ENCODE measurements around the gene HOXD10.

HOXD10 gene

DNA sequence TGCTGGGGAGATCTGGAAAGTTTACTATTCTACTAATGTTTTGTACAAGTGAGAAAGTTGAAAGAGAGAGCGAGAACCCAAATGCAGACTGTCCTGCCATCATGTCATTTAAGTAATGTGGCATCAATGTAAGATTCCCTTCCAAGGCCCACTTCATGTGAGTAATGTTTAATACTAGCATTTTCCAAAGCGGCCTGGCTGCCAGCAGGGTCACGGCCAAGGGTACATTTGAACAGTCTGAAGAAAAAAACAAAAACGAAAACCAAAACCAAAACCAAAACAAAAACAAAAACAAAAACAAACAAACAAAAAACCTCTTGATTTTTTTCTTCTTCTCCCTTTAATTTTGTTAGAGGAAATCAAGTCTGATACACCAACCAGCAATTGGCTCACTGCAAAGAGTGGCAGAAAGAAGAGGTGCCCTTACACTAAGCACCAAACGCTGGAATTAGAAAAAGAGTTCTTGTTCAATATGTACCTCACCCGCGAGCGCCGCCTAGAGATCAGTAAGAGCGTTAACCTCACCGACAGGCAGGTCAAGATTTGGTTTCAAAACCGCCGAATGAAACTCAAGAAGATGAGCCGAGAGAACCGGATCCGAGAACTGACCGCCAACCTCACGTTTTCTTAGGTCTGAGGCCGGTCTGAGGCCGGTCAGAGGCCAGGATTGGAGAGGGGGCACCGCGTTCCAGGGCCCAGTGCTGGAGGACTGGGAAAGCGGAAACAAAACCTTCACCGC, 2.2 kb downstream of the HOXD10 start:
- peak overlapping the region; percentile 20 for H3K4me3 Mint-ChIP-seq
- H3K27ac Mint-ChIP-seq: no peak overlapping the region
- H3K4me1 Mint-ChIP-seq: peaks cover 15% of the 10 kb centered on the region
- peaks cover 9% of the 10 kb centered on the region for H3K36me3 Mint-ChIP-seq
- H3K9me3 Mint-ChIP-seq: no peaks in the 10 kb centered on the region
- ATAC-seq: no peak
- no peak for DNase-seq (ENCODE audit: low spot score in 2 of 2)

DNA sequence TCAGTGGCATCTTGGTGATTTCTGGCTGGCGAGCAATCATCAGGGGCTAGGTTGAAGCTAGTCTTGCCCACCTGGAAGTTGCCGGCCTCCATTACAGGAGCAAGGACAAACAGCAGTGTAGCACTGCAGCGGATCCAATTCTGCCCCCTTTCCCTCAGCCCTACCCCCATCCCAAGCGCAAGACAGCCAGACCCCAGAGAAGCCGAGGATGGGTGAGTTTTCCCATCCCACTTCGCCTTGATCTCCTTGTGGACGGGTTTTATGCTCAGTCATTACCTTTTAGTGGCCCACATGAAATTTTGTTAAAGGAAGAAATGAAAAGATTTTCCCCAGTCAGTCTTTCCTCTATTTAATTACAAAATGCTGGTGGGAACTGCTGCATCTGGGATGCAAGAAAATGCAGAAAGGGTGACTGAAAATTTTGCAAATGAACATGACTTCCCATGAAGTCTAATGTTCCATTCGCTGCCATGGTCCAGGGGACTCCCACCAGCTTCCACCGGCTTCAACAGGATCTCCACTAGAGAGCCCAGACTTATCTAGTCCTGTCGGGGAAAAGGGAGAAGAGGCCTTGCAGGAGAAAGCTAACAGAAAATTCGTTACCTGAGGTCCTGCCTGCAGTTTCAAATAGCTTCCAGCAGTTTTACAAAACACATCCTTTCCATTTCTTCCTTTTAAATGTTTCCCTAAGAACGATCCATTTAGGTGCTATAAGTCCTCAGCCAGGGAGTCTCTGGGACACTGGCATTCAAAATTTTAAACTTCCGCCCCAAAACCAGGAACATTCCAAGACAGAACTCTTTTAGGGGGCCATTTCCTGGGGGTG, 4.0 kb downstream of the HOXD10 start:
- peaks cover 19% of the 10 kb centered on the region for H3K4me1 Mint-ChIP-seq
- DNase-seq (ENCODE audit: low spot score in 2 of 2) (no peak), ATAC-seq (no peak)
- H3K9me3 Mint-ChIP-seq: no peaks in the 10 kb centered on the region
- H3K27ac Mint-ChIP-seq: no peak overlapping the region
- H3K36me3 Mint-ChIP-seq: peaks cover 9% of the 10 kb centered on the region
- H3K4me3 Mint-ChIP-seq: no peak overlapping the region

- Mint-ChIP-seq H3K36me3 (peaks cover 9% of the 10 kb centered on the region), H3K4me1 (peaks cover 19% of the 10 kb centered on the region), H3K9me3 (no peaks in the 10 kb centered on the region), H3K27ac (no peak overlapping the region), H3K4me3 (no peak overlapping the region)
- ATAC-seq: no peak
- DNase-seq (ENCODE audit: low spot score in 2 of 2): no peak
Measured at GRCh38 chr2:176121190-176122051, 4.8 kb downstream of the HOXD10 start.

- no peak overlapping the region for H3K27ac Mint-ChIP-seq
- peaks cover 19% of the 10 kb centered on the region for H3K4me1 Mint-ChIP-seq
- ATAC-seq (no peak), DNase-seq (ENCODE audit: low spot score in 2 of 2) (no peak)
- H3K4me3 Mint-ChIP-seq: no peak overlapping the region
- H3K9me3 Mint-ChIP-seq: no peaks in the 10 kb centered on the region
- H3K36me3 Mint-ChIP-seq: peaks cover 9% of the 10 kb centered on the region
Measured at GRCh38 chr2:176122052-176122682, 5.6 kb downstream of the HOXD10 start.

DNA sequence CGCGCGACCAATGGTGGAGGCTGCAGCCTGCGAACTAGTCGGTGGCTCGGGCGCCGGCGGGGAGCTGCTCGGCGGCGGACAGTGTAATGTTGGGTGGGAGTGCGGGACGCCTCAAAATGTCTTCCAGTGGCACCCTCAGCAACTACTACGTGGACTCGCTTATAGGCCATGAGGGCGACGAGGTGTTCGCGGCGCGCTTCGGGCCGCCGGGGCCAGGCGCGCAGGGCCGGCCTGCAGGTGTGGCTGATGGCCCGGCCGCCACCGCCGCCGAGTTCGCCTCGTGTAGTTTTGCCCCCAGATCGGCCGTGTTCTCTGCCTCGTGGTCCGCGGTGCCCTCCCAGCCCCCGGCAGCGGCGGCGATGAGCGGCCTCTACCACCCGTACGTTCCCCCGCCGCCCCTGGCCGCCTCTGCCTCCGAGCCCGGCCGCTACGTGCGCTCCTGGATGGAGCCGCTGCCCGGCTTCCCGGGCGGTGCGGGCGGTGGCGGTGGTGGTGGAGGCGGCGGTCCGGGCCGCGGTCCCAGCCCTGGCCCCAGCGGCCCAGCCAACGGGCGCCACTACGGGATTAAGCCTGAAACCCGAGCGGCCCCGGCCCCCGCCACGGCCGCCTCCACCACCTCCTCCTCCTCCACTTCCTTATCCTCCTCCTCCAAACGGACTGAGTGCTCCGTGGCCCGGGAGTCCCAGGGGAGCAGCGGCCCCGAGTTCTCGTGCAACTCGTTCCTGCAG, 6.3 kb downstream of the HOXD10 start, which contains the start of gene HOXD9:
HOXD9 (plus strand) TSS at position 37 of the 728 bp plus-strand sequence; CDS start at position 87, 50 bp downstream.
- Mint-ChIP-seq H3K27ac (no peak within 1 kb of the TSS), H3K4me3 (peak within 1 kb of the TSS; percentile 9), H3K9me3 (no peaks in the 10 kb centered on the region), H3K4me1 (peaks cover 19% of the 10 kb centered on the region), H3K36me3 (peaks cover 9% of the 10 kb centered on the region)
- ATAC-seq: peak; percentile 31
- no peak for DNase-seq (ENCODE audit: low spot score in 2 of 2)

GRCh38 chr2:176123411-176124109, 7.0 kb downstream of the HOXD10 start:
- Mint-ChIP-seq H3K36me3 (peaks cover 15% of the 10 kb centered on the region), H3K27ac (no peak overlapping the region), H3K4me1 (peaks cover 18% of the 10 kb centered on the region), H3K4me3 (peak overlapping the region; percentile 9), H3K9me3 (no peaks in the 10 kb centered on the region)
- no peak for DNase-seq (ENCODE audit: low spot score in 2 of 2)
- ATAC-seq: no peak

DNA sequence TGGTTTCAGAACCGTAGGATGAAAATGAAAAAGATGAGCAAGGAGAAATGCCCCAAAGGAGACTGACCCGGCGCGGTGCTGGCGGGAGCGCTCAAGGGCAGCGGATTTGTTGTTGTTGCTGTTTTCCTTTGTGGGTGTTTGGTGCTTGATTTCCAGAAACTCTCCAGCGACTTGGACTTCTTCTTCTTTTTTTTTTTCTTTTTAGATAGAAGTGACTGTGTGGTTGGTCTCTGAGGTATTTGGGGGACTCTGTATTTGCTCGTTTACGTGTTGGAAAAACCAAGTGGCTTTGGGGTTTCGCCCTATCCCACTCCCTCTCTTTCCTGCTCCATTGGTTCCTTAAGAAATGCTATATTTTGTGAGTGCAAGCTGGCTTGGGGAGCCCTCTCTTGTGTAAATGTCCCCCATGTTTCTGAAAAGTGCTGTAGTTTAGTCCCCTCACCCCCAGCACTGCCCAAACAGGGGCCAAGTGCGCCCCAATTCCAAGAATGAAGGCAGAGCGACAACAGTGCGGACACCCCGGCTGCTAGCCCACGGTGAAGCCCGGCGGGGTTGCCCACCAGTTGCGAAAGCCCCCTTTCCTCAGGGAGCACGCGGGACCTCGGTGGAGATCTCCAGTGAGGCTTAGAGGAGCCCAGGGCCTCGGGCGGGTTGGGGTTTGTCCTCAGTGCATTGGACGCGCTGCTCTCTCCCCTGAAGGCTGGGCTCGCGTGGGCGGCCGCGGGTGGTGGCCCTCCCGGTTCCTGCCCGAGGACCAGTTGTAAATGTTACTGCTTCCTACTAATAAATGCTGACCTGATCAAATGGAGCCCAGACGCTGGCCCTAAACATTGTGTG, 7.8 kb downstream of the HOXD10 start:
- Mint-ChIP-seq H3K9me3 (no peaks in the 10 kb centered on the region), H3K36me3 (peaks cover 15% of the 10 kb centered on the region), H3K27ac (no peak overlapping the region), H3K4me3 (peak overlapping the region; percentile 9), H3K4me1 (peaks cover 19% of the 10 kb centered on the region)
- DNase-seq (ENCODE audit: low spot score in 2 of 2): no peak
- no peak for ATAC-seq

- Mint-ChIP-seq H3K27ac (no peak overlapping the region), H3K4me3 (no peak overlapping the region), H3K36me3 (peaks cover 15% of the 10 kb centered on the region), H3K9me3 (no peaks in the 10 kb centered on the region), H3K4me1 (peaks cover 19% of the 10 kb centered on the region)
- ATAC-seq (no peak), DNase-seq (ENCODE audit: low spot score in 2 of 2) (no peak)
Measured at GRCh38 chr2:176124947-176125771, 8.6 kb downstream of the HOXD10 start.

- H3K9me3 Mint-ChIP-seq: no peaks in the 10 kb centered on the region
- H3K27ac Mint-ChIP-seq: no peak overlapping the region
- no peak overlapping the region for H3K4me3 Mint-ChIP-seq
- H3K36me3 Mint-ChIP-seq: peaks cover 17% of the 10 kb centered on the region
- DNase-seq (ENCODE audit: low spot score in 2 of 2) (no peak), ATAC-seq (no peak)
- peaks cover 21% of the 10 kb centered on the region for H3K4me1 Mint-ChIP-seq
Measured at GRCh38 chr2:176125772-176126054, 9.1 kb downstream of the HOXD10 start.

- no peak overlapping the region for H3K27ac Mint-ChIP-seq
- ATAC-seq (no peak), DNase-seq (ENCODE audit: low spot score in 2 of 2) (peak; percentile 51 to 73)
- no peak overlapping the region for H3K4me3 Mint-ChIP-seq
- H3K36me3 Mint-ChIP-seq: peaks cover 25% of the 10 kb centered on the region
- no peaks in the 10 kb centered on the region for H3K9me3 Mint-ChIP-seq
- H3K4me1 Mint-ChIP-seq: peaks cover 28% of the 10 kb centered on the region
Measured at GRCh38 chr2:176126929-176127773, 10.6 kb downstream of the HOXD10 start.

- Mint-ChIP-seq H3K4me3 (no peak overlapping the region), H3K4me1 (peaks cover 34% of the 10 kb centered on the region), H3K27ac (no peak overlapping the region), H3K36me3 (peaks cover 25% of the 10 kb centered on the region), H3K9me3 (no peaks in the 10 kb centered on the region)
- ATAC-seq (no peak), DNase-seq (ENCODE audit: low spot score in 2 of 2) (no peak)
Measured at GRCh38 chr2:176127774-176128072, 11.1 kb downstream of the HOXD10 start.
